GM18861 (cell line): ENCODE measurements around the gene TMEM213.
A peak's percentile ranks its signal among the peaks of the same experiment; 100 is the strongest.

Experiments used
- ATAC-seq: cut with Tn5 transposase; IDR thresholded peaks from one replicate; pipeline ENCODE4 v1.9.1; 2021; ENCODE audit not compliant: unreplicated experiment

TMEM213 gene, protein sequence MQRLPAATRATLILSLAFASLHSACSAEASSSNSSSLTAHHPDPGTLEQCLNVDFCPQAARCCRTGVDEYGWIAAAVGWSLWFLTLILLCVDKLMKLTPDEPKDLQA

DNA sequence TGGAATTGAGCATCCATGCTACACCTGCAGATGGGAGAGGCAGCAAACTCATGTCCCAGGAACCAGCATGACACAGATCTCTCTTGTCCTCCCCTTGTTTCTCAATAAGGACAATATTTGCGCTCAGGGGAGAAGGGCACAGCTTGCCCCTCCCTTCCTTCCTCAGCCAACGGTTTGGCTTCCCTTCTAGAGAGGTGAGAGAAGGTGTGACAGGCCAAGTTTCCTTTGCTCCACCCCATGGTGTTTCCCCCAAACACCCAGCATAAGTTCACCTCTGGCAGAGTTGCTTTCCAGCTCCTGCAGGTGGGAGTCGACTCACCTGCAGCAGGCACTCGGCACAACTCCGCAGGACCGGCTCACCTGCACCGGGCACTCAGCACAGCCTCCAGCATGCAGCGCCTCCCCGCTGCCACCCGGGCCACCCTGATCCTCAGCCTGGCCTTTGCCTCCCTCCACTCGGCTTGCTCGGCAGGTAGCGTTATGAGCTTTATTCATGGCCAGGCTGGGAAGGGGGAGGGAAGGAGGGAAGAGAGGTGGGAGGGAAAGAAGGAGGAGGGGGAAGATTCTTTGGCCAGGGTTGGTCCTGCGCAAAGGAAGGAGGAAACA is at the start of gene TMEM213, which contains the start of gene ATP6V0A4:
Gene TMEM213, plus strand, starts transcription at position 280 of the 606 bp plus-strand sequence. Its CDS starts 111 bp downstream, at position 391.
Gene ATP6V0A4, minus strand, starts transcription at position 482 of the 606 bp plus-strand sequence. CDS start 26,949 bp downstream, outside the sequence.
- ATAC-seq, result no peak

DNA sequence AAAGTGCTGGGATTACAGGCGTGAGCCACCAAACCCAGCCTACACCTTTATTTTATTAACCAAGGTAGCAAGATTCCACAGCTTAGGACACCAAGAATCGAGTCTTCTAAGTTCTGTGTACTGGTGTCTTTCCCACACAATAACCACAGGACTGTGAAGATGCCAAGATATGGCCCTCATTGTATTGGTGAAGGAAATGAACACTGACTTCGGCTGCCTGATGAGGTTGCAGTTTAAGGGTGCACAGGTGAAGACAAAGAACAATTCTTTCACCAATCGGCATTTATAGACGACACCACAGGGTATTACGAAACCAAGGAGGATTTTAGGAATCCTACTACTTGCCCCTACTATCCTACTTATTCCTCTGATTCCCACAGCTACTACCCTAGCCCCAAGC is 49.1 kb upstream of the TMEM213 start:
- ATAC-seq, result no peak

DNA sequence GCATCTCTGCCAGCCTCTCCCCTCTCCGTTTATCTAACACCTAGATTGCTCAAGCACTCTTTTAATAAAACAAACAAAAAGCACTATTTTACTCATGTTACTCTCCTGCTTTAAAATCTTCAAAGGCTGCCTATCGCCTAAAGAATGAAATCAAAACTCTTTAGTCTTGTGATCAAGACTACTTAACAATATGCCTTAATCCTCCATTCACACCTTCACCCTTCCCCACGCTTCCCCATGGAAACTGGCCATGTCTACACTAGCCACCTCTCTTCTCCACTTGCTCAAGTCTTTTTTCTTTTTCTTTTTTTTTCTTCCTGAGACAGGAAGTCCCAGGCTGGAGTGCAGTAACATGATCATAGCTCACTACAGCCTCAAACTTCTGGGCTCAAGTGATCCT is 47.8 kb upstream of the TMEM213 start:
- no peak for ATAC-seq

DNA sequence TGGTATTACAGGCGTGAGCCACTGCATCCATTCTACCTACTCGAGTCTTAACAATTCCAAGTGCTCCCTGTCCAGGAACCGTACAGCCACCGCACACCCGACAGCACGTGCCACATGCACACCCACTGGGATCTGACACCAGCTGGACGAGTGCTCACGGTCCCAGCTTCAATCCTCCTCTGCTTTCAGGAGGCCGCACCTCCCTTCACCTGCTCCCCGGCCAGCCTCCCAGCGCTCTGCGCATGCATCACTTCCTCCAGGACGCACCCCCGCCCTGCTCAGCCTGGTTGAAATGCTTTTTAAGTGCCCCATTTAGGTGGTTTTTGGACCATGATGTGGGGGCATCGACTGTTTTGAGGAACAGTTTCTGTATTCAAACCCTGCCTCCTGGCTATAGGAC is 47.3 kb upstream of the TMEM213 start:
- no peak for ATAC-seq

DNA sequence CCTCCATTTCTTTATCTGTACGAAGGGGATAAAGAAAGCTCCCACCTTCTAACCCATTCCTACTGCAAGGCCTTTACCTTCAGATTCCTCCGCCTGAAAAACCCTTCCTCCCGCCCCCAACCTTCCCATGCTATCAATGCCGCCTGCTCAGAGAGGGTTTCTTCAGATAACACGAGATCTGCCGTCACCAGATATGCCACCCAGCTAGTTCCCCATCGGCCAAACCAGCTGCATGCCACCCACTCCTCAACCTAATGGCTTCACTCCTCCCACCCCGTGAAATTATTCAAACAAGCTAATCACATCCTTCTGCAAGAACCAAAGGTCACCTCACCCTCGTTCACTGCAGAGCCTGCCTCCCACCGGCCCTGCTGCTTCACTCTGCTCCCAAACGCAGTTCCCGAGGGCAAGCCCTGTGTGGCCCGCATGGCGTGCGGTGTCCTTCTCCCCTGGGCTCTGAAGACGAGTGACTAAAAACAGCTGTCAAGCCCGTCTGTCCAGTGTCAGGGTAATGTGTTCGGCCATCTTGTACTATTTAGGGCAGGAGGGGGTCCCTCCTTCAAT is 46.8 kb upstream of the TMEM213 start:
- no peak for ATAC-seq

DNA sequence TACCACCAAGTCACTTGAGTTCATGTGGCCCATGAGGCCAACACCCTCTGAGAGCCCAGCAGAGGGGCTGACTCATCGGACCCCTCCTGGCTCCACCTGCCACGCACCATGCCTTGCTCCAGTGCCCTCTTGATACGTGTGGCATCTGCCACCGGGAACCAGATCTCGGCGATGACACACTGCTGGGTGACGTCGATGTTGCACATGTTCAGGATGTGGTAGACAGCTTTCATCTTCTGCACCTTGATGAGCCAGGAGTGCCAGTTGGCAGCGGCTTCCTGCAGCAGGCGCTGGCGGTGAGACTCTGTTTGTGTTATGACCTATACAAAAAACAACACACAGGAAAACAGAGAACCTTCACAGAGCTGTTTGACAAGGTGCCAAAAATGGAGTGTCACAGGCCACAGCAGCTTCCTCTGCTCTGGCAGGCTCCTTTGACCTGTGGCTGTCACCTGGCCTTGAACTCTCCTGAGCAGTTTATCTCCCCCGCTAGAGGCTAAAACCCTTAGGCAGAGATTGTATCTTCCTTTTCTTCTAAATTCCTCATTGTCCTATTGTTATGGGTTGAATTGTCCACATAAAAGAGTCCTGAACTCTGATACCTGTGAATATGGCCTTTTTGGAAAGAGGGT is 45.2 kb upstream of the TMEM213 start:
- peak; percentile 86 for ATAC-seq

DNA sequence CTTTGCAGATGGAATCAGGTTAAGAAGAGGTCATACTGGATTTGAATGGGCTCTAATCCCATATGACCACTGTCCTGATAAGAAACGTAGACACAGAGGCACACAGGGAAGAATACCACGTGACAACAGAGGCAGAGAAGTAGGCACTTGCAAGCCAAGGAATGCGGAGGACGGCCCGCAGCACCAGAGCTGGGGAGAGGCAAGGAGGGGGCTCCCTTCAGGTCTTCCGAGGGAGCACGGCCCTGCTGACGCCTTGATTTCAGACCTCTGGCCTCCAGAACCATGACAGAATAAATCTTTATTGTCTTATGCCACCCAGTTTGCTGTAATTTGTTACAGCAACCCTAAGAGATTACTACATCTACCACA is 44.7 kb upstream of the TMEM213 start:
- no peak for ATAC-seq

DNA sequence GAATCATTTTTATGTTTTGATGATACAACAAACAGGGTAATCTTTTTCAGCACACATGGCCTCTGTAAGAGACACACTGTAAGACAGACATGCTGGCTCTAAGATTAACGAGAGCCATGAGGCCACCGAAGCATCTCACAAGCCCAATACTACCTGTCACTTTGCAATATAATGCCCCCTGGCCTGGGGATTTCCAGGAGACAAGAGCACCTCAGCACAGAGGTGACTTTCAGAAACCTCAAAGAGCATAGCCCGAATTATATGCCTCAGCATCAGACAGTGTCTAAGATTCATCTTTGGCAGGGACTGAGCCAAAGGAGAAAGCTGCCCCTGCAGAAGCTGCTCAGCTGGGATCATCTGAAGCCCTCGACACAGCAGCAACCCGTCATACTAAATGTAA is 44.2 kb upstream of the TMEM213 start:
- ATAC-seq, result no peak

DNA sequence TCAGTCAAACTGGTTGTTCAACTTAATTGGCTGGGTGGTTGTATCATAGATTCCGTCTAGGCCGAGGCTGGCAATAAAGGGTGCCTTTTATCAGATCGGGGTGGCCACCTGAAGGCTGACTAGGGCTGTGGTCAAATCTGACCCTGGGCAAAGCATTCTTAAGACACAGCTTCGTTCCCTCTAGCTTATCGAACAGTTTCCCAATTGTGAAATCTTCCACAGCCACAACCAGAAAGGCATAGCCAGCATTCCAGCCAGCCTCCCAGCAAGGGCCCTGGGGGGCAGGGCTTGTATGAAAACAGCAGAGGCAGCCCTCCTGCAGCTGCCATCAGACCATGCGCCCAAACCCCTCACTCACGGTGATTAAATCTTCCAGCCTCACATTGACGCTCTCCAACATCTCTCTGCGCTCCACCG is 42.5 kb upstream of the TMEM213 start:
- no peak for ATAC-seq

DNA sequence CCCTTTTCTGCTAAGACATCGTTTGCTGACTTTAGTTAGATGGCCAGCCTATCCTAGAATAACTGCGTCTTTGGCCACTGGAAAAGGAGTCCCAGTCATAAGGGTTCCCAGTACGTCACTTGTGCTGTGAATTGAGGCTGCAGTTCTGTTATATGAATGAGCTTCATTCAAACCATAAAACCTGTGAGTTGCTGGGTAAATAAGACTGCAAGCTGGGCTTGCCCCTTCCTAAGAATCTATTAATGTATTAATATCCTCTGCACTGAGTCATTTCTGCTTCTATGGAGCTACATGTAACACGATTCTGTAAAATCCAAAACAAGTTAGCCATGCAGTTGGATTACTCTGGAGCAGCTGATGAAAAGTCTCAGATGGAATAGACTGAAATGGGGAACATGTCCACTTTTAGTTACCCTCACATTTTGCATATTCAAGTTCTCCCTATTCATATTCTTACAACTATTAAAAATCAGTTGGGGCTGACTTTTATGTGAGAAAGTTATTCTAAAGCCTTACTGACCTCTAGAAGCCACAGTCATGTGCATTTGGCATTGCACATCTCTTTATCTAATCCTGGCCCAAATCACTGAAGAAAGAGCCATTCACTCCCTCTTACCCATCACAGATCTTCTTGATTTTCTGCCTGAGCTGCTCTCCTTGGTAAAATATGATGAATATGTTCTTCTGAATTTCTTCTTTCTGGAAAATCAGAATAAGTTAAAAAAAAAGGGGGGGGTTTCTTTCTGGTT is 41.8 kb upstream of the TMEM213 start:
- ATAC-seq, result no peak

DNA sequence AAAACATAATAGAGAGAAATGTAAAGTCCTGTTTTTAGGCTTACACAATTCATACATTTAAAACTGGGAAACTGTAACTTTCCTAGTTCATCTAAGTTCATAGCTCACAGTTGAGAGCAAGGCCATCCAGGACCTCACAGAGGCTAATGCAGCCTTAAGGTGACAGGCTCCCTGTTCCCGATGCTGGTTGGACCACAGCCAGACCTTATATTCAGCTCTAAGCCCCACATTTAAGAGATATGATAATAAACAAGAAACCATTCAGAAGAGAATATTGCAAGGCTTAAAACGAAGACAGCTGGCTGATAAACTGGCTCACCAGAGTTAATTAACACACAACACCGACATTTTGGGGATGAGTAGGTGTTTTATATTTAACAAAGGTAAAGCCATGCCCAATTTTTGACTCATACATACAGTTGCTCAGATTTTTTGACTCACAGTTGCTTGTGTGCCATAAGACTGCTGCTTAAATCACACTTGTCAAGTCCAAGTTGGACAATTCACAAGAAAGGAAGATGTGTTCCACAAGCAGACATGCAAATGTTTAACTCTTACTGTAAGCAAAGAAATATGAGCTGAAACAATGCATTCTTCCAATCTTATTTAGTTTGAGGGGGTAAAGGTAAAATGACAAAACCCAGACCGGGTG is 41.1 kb upstream of the TMEM213 start:
- no peak for ATAC-seq

DNA sequence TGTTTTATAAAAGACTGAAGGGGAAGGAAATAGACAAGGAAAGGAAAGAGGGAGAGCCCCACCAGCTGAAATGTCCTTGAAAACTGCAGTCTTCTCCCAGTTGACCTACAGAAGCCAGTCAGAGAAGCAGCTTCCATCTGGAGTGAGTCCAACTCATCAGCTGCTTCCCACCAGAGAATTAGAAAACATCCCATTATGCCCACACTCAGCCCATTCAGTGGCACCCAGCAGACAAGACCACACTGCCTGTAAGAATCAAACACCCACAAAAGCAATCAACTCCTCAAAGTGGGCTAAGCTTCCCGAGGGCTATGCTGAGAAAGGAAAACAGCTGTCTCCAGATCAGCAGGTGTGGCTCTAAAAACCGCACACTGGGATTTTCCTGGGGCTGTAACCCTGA is 29.6 kb upstream of the TMEM213 start:
- ATAC-seq, result no peak

DNA sequence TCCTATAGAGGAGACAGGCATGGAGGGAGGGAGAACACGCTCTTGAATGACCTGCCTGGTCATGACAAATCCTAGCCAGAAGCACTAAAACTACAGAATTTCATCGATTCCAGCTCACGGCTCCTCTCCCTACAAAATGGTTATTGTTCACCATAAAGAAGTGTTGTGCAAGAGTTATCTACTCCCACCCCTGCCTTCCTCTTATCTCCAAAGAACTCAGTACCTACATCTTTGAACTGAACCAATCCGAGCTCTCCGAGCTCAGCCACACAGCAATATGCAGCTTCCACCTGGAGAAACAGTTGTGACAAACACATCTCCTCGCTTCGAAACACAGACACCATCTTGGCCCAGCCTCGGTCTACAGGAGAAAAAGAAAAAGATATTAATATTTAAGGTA is 26.9 kb upstream of the TMEM213 start:
- no peak for ATAC-seq

DNA sequence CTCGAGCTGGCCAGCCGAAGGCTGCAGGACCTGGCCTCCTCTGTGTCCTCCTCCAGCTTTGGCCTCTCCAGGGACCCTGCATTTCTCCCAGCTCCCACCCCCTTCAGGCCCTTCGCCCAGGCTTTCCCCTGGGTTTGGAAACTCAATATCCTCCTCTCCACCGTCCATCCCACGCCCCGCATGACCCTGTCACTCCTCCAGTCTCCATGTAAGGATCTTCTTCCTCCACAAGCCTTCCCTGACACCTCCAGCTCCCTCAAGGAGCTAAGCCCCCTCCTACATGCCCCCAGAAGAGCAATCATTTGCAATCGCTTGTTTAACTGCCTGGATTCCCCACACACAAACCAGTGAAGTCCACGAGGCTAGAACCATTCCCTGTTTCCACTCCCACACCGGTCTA is 24.6 kb upstream of the TMEM213 start:
- no peak for ATAC-seq

DNA sequence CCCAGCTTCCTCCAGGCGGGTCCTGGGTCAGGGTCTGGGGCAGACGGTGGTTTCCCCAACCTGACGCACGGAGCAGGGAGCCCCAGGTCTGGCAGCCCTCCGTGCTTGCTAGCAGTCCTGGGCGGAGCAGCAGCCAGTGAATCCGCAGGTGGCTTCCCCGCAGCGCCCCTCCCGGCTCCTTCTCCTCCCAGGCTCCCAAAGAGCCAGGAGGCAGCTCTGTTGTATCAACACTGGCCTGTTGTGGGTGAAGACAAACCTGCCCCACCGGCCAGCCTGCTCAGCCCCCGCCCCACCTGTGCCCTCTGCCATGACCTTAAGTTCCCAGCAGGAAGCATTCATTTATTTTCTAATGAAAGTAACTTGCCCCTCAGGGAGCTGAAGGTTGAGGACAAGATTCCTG is 24.0 kb upstream of the TMEM213 start:
- no peak for ATAC-seq

DNA sequence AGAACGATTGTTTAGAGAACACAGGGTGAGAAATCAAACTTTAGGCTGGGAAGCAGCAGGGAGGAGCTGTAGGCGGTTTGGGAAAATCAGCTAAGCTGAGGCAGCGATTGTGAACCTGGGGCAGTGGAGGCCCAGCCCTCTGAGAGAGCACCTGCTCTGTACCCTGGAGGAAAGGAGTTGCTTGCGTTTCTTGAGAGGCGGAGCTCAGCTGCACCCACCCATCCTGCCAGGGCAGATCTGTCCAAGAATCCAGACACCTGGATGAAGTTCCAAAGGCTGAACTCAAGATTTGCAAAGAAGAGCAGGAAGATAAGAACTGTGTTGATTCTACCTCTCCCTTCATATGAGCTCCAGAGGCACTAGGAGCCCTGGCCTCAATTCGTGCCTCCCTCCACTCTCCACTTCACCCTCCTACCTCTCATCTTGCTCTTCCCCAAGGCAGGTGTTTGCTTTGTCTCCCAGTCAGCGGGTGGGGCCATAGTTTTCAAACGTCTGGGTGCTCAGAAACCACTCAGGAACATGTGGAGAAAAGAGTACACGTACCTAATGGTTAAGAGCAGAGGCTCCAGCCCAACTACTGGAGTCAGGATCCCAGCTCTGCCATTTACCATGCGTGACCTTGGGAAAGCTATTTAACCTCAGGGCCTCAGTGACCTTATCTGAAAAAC is 21.5 kb upstream of the TMEM213 start:
- no peak for ATAC-seq

DNA sequence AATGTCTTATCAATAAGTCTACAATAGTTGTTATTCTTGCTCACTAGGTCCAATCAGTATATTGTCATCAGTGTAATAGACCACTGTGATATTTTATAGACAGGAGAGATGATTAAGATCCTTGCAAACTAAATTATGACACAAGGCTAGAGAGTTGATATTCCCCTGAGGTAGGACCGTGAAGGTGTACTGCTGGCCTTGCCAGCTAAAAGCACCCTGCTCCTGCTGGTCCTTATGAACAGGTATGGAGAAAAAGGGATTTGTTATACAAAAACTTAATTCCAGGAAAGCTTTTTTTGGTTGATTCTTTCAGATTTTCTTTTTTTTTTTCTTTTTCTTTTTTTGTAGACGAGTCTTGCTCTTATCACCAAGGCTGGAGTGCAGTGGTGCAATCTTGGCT is 16.8 kb upstream of the TMEM213 start:
- no peak for ATAC-seq

DNA sequence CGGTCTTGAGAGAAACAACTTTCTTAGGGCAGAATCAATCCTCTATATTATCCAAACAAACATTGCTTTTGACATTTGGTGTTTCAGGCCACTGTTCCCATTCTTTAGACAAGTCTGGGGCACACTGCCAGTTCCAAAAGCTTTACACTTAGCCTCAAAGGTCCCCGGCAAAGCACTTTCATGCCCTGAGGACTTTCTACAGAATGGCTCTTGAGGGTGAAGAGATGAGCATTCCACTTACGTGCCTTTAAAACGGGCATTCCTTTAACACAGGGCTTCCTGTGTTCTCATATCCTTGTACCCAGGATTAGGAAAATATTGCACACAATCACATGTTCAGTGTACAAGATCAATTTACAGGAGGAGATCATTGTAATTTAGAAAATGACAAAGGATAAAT is 13.1 kb upstream of the TMEM213 start:
- no peak for ATAC-seq

DNA sequence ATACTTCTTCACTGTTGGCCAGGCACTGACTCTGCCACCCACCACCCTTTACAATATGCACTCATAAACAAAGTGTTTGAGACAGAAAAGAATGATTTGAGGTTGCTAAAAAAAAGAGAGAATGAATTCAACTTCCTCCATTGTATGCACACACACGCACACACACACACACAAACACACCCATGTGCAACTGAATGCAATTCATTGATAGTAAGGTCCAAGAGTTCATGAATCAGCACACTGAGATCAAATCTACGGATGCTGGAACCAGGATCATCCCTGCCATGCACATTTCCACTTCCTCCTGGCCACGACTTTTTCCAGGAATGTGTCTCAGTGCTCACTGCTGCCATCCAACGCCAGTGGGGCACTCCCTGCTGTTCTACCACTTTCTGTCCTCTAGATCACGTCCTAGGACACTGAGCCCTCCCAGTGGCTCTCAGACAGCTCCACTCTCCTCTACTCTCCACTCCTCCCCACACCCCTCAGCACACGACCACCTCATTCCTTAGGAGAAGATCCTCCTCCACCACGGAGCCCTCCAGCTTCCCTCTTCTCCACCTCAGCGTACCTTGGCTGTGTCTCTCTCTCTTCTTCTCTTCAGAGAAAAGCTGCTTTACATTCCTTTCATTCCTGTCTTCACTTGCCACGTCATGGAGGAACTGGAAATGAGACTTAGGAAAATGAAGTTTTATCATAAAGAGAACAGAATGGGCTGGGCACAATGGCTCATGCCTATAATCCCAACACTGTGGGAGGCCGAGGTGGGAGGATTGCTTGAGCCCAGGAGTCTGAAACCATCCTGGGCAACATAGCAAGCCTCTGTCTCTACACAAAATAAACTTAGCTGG is 12.0 kb upstream of the TMEM213 start:
- no peak for ATAC-seq
